Eye (tissue), 1 donor: ENCODE measurements around the gene ARHGAP22.

ENCODE experiments used
- DNase-seq: peaks from one replicate; pipeline ENCODE4 v3.0.0-alpha.2; 2015

ARHGAP22 gene

GRCh38 chr10:48495282-48496045 lies 109.4 kb downstream of the ARHGAP22 start:
- DNase-seq = no peak

DNA sequence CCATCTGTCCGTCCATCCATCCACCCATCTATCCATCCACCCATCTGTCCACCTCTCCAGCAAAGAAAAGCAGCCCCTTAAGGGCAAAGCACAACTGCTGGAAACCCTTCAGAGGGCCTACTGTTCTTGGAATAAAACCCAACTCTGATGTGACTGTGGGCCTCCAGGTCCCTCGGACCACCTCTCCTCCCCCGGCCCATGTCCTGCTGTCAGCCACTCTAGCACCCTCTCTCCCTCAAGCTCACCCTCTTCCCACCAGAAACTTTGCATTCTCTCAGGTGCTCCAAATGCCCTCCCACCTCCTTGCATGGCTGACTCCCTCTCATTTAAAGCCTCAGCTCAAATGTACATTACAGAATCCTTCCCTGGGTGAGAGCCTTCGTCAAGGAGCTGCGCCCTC lies 110.3 kb downstream of the ARHGAP22 start:
- DNase-seq = no peak

- DNase-seq = no peak
These were observed 110.8 kb downstream of the ARHGAP22 start for GRCh38 chr10:48494073-48494472.

GRCh38 chr10:48493083-48493871 lies 111.6 kb downstream of the ARHGAP22 start:
- no peak for DNase-seq

DNA sequence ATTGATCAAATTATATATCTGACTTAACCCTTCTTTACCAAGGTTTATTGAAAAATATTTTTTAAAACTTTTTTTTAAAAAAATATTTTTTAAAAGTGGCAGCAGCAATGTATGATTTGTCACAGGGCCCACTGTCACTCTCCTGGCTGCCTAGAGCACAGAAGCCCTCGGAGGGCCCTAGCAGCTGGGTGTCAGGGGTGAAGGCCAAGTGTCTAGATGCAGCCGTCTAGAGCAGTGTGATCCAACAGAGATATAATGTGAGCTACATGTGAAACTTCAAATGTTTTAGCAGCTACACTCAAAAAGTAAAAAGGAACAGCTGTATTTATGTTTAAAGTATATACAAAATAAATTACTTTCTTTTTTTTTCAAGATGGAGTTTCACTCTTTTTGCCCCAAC lies 112.7 kb downstream of the ARHGAP22 start:
- DNase-seq = no peak

DNA sequence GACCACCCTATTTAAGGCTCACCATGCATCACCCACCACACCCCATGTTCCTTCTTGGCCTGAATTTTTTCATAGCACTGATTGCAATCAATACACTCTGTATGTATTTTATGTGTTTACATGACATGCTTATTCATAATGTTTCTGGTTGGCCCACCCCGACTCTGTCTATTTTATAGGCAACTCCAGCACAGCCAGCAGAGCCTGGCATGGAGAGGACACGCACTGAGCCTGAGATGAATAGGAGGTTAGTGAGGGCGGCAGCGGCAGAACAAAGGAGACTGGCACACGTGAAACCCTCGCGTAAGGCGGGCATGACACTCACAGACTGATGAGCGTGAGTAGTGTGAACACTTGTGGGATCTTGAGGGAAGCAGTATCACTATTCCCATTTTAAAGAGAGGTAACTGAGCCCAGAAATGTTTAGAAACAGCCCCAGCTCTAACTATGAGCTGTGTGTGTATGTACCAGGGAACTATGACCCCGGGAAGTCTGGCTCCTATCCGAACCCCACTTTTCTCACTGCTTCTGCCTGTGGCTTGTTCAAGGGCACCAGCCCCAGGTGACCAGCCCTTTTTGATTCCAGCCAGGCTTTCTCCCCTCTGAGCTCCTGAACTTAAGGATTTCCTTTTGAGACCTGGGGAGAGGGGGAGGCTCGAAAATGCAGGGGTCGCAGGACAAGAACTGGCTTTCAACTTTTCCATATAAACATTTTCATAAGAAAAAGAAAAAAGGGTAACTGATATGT lies 113.3 kb downstream of the ARHGAP22 start:
- DNase-seq = no peak

DNA sequence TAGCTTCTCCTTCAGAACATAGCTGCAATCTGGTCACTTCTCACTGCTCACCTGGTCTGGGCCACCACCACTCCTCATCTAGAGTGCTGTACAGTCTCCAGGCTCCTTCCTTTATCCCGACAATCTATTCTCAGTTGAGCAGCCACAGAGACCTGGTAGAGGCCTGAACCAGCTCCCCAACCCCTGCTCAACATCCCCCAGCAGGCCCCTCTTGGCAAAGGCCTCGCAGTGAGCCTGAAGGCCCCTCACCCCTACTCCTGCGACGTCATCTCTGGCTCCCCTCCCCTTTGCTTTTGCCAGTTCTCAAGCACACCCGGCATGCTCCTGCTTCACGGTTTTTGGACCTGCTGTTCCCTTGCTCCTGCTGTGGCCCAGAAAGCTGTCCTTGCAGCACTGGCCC lies 113.9 kb downstream of the ARHGAP22 start:
- no peak for DNase-seq

GRCh38 chr10:48490571-48490940 lies 114.3 kb downstream of the ARHGAP22 start:
- DNase-seq = no peak

DNA sequence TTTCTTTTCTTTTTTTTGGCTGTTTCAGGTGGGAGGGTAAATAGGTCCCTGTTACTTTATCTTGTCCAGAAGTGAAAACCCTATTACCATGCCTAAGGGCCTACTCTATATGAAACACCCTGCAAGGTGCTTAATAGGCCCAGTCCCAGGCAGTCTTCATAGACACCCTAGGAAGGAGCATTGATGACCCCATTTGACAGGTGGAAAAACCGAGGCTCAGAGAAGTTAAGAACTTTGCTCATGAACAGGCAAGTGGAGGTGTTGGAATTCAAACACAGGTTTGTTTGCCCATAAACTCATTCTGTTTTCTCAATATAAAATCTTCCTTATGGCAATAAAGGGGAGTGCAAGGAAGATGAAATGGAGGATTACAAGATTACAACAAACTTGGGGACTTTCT lies 115.8 kb downstream of the ARHGAP22 start:
- DNase-seq = no peak

DNA sequence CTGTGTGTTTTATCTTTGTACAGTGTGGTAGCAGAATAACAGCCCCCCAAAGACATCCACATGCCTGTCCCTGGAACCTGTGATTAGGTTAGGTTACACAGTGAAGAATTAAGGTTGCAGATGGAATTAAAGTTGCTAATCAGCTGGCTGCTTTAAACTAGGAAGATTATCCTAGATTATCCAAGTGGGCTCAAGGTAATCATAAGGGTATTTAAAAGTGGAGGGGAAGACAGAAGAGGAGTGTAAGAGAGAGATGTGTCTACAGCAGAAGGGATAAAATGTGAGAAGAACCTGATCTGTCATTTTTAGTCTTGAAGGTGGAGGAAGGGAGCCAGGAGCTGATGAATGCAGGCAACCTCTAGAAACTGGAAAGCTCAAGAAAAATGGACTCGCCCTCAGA lies 117.6 kb downstream of the ARHGAP22 start:
- DNase-seq = no peak

GRCh38 chr10:48485711-48486110 lies 119.2 kb downstream of the ARHGAP22 start:
- no peak for DNase-seq

- no peak for DNase-seq
These were observed 120.0 kb downstream of the ARHGAP22 start for GRCh38 chr10:48484911-48485310.

DNA sequence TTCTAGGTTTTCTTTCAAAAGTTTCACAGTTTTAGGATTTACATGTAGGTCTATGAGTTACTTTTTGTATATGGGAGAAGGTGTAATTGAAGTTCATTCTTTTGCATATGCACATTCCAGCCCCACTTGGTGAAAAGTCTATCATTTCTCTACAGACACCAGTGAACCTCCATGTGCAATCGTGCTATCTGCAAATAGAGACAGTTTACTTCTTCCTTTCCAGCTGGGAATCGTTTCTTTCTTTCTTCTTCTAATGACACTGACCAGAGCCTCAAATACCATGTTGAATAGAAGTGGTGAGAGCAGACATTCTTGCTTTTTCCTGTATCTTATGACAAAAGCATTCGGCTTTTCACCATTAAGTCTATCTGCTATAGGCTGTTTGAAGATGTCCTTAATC lies 122.7 kb downstream of the ARHGAP22 start:
- no peak for DNase-seq

GRCh38 chr10:48481385-48481784 lies 123.5 kb downstream of the ARHGAP22 start:
- DNase-seq = no peak

DNA sequence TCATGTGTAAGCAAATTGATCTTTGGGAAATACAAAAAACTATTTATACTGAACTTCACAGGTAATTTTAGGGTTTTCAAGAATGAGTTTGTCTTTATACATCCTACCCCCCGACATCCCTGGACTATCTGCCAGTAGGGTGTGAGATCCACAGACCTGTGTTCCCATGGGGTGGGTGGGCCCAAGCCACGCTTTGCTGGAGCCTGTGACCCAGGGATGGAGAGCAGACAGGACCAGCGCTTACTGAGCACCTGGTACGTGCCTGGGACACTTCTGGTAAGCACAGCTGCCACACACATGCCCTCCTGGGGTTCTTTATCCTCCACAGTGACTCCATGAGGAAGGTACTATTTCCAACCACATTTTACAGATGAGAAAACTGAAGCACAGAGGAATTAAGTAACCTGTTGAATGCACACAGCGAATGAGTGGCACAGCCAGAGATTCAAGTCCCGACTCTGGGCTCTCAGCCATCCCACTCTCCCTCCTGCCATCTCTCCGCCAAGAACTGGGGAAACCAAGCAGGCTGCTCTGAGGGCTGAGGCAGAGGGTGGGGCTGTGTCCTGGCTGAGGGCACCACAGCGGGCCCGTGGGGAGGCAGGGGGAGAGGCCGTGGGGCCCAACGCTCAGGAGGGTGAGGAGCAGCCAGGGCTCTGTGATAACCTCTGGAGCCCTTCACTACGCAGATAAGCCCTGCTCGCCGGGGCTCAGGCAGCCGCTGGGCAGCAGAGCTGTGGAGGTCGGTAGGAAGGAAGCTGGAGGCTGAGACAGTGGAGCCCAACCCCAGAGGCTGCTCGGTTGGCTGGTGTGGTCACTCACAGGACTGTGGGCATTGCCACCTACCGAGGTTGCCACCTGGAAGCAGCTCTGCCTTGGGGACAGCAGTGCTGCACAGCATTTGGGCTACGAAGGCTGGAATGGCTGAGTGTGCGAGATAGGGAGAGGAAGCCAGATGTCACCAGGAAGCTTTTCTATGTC lies 124.2 kb downstream of the ARHGAP22 start:
- no peak for DNase-seq

DNA sequence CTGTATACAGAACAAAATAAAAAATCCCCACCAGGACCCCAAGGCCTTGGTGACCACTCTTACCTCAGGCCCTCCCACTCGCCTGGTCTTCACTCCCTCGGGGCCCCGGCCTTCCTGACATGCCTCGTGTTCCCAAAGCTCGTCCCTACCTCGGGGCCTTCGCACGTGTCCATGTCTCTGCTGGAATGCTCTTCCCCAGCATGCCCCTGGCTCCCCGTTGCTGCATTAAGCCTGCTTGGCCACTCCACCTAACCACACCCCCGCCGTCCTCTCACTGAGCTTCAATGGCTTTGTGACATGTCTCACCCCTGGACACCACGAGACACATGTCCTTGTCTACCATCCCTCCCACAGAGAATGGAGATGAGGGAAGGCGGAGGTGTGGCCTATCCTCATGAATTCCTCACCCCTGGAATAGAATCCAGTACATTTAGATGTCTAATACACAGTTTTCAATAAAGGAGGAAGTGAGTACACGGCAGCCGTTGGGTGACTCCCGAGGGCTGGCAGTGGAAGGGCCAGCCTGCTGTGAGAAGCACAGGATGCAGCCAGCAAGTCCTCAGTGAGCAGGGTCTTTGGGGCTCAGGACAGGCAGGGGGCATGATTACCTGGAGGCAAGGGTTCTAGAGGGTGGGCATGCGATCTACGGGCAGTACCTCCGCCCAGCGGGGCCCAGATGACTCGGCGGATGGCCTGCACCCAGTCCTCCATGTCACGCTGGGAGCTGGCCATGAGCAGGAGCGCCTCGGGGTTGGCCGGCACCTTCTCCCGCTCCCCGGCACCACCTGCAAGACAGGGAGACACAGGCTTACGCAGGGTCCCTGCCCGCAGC lies 125.7 kb downstream of the ARHGAP22 start:
- DNase-seq = no peak

DNA sequence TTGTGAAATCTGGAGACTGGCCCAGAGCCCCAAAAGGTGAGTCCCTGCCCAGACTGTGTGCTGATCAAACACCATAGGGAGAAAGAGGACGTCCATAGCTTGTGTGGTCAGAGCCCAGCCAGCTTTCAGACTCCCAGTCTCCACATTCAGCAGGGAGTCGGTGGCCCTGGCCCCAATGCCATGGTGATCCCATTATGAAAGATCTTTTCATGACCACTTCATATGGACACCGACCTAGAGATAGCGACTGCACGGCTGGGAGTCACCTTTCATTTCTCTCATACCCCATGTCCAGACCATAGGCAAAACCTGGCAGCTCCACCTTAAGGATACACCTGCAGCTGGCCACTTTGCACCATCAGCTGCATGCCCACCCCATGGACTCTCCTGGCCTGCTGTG lies 126.4 kb downstream of the ARHGAP22 start:
- DNase-seq = no peak

DNA sequence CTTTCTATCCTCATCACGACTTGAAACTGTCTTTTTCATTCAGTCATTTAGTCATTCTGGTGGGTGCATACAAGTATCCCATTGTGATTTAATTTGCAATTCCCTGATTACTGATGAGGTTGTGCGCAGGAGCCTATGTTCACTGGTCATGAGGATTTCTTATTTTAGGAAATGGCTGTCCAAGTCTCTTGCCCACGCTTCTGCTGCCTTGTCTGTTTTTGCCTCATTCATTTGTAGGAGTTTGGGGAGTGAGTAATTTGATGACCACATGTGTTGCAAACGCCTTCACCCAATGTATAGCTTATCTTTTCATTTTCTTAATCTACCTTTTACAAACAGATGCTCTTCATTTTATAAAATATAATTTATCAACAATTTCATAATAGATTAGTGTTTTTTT lies 127.3 kb downstream of the ARHGAP22 start:
- no peak for DNase-seq

GRCh38 chr10:48477141-48477540 lies 127.7 kb downstream of the ARHGAP22 start:
- no peak for DNase-seq

- no peak for DNase-seq
These were observed 128.4 kb downstream of the ARHGAP22 start for GRCh38 chr10:48476279-48476982.

- DNase-seq = no peak
These were observed 129.0 kb downstream of the ARHGAP22 start for GRCh38 chr10:48475943-48476278.
